SK-N-SH treated with all-trans-retinoic acid at 6 μM for 48 hours (cell line): ENCODE data around the gene NASP.

ENCODE experiments used
- ATAC-seq: fragments of 200-7000 bp; cut with Tn5 transposase; 3 replicates; pipeline ENCODE4 v1.9.1; 2020; ENCODE audit warnings: mild to moderate bottlenecking, moderate library complexity
- ARNTL ChIP-seq: fragments of 450-650 bp; formaldehyde crosslinking; IDR thresholded peaks from 2 replicates; pipeline ENCODE4 v1.5.0; 2020; ENCODE audit warnings: low read depth, mild to moderate bottlenecking, moderate library complexity, borderline replicate concordance
- CSDC2 ChIP-seq: fragments of 250-450 bp; sonication (Bioruptor Pico); IDR thresholded peaks from 2 replicates; pipeline ENCODE4 v1.5.0; 2020; ENCODE audit warnings: mild to moderate bottlenecking, moderate library complexity
- ESRRG ChIP-seq: fragments of 250-450 bp; sonication (Bioruptor Pico); IDR thresholded peaks from 2 replicates; pipeline ENCODE4 v1.6.1; 2021; ENCODE audit warnings: mild to moderate bottlenecking
- GLIS3 ChIP-seq: fragments of 250-450 bp; sonication (Bioruptor Pico); IDR thresholded peaks from 2 replicates; pipeline ENCODE4 v1.5.0; 2020; ENCODE audit warnings: mild to moderate bottlenecking, moderate library complexity
- OSR1 ChIP-seq: fragments of 250-450 bp; sonication (Bioruptor Pico); IDR thresholded peaks from 2 replicates; pipeline ENCODE4 v1.8.0; 2022; ENCODE audit warnings: moderate library complexity, mild to moderate bottlenecking, inconsistent platforms
- PPARA ChIP-seq: fragments of 250-450 bp; sonication (Bioruptor Pico); IDR thresholded peaks from 2 replicates; pipeline ENCODE4 v1.5.0; 2020; ENCODE audit warnings: mild to moderate bottlenecking, borderline replicate concordance
- RARB ChIP-seq: fragments of 250-450 bp; sonication (Bioruptor Pico); IDR thresholded peaks from 2 replicates; pipeline ENCODE4 v1.8.0; 2021; ENCODE audit warnings: mild to moderate bottlenecking, moderate library complexity
- SNAI2 ChIP-seq: fragments of 250-450 bp; sonication (Bioruptor Pico); IDR thresholded peaks from 2 replicates; pipeline ENCODE4 v1.5.0; 2020; ENCODE audit warnings: mild to moderate bottlenecking, moderate library complexity
- TCF4 ChIP-seq: fragments of 250-450 bp; sonication (Bioruptor Pico); IDR thresholded peaks from 2 replicates; pipeline ENCODE4 v1.8.0; 2021; ENCODE audit warnings: mild to moderate bottlenecking, moderate library complexity, borderline replicate concordance
- TOX ChIP-seq: fragments of 250-450 bp; sonication (Bioruptor Pico); IDR thresholded peaks from 2 replicates; pipeline ENCODE4 v1.8.0; 2021; ENCODE audit warnings: mild to moderate bottlenecking, moderate library complexity, borderline replicate concordance
- ZC3H10 ChIP-seq: fragments of 250-450 bp; sonication (Bioruptor Pico); IDR thresholded peaks from 2 replicates; pipeline ENCODE4 v1.5.1; 2021; ENCODE audit warnings: mild to moderate bottlenecking, moderate library complexity
- ZFP3 ChIP-seq: fragments of 250-450 bp; sonication (Bioruptor Pico); IDR thresholded peaks from 2 replicates; pipeline ENCODE4 v1.5.0; 2020; ENCODE audit warnings: mild to moderate bottlenecking, moderate library complexity
- ZFP30 ChIP-seq: fragments of 450-650 bp; formaldehyde crosslinking; IDR thresholded peaks from 2 replicates; pipeline ENCODE4 v1.5.0; 2022; ENCODE audit warnings: mild to moderate bottlenecking, moderate library complexity
- ZNF565 ChIP-seq: fragments of 450-650 bp; formaldehyde crosslinking; conservative IDR thresholded peaks from 2 replicates; pipeline ENCODE4 v1.5.0; 2020; ENCODE audit warnings: low read depth, mild to moderate bottlenecking, moderate library complexity
- ZNF70 ChIP-seq: fragments of 450-650 bp; formaldehyde crosslinking; IDR thresholded peaks from 2 replicates; pipeline ENCODE4 v1.5.0; 2020; ENCODE audit warnings: mild to moderate bottlenecking, moderate library complexity
- ZNF8 ChIP-seq: fragments of 450-650 bp; formaldehyde crosslinking; IDR thresholded peaks from 2 replicates; pipeline ENCODE4 v1.5.0; 2020; ENCODE audit warnings: mild to moderate bottlenecking, moderate library complexity
- TF ChIP-seq, protein P1 (sequence below): fragments of 250-450 bp; sonication (Bioruptor Pico); IDR thresholded peaks from 2 replicates; pipeline ENCODE4 v1.5.1; 2021; ENCODE audit warnings: mild to moderate bottlenecking, moderate library complexity
- TF ChIP-seq, protein P2 (sequence below): fragments of 250-450 bp; sonication (Bioruptor Pico); IDR thresholded peaks from 2 replicates; pipeline ENCODE4 v1.8.0; 2021; ENCODE audit warnings: low read depth, mild to moderate bottlenecking, moderate library complexity, borderline replicate concordance
- TF ChIP-seq, protein P3 (sequence below): fragments of 250-450 bp; sonication (Bioruptor Pico); IDR thresholded peaks from 2 replicates; pipeline ENCODE4 v1.8.0; 2020; ENCODE audit warnings: mild to moderate bottlenecking, moderate library complexity, borderline replicate concordance
- TF ChIP-seq, protein P4 (sequence below): fragments of 250-450 bp; sonication (Bioruptor Pico); IDR thresholded peaks from 2 replicates; pipeline ENCODE4 v1.5.0; 2020; ENCODE audit warnings: mild to moderate bottlenecking, moderate library complexity
- TF ChIP-seq, protein P5 (sequence below): fragments of 250-450 bp; sonication (Bioruptor Pico); IDR thresholded peaks from 2 replicates; pipeline ENCODE4 v1.5.1; 2020; ENCODE audit warnings: low read depth, mild to moderate bottlenecking, moderate library complexity

Gene NASP

DNA sequence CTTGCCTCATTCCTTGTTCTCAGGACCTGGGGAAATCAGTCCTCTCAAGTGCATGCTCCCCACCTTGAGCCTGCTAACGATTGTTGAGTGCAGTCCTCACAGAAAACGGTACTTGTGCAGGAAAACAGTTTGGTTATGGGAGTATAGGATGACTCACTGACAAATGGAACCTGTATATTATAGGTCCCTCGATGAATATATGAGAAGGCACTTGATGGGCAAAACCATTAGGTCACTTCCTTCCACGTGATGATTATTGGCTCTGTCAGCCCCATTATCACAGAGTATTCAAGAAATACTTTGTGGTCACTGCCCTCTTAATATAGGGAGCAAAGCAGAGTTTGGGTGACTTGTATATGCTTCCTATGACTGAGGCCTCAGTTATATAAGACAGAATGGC lies 33.8 kb downstream of the NASP start:
- TF ChIP-seq ZFP3 (CRISPR knock-in tag) (no peak), CSDC2 (CRISPR knock-in tag) (no peak), TOX (no peak), ZC3H10 (CRISPR knock-in tag) (no peak), OSR1 (CRISPR knock-in tag) (no peak), PPARA (no peak), SNAI2 (no peak), ZFP30 (CRISPR knock-in tag) (no peak), TCF4 (CRISPR knock-in tag) (no peak), ARNTL (CRISPR knock-in tag) (no peak), ZNF70 (CRISPR knock-in tag) (no peak), ESRRG (CRISPR knock-in tag) (no peak)
- TF ChIP-seq, protein P1, sequence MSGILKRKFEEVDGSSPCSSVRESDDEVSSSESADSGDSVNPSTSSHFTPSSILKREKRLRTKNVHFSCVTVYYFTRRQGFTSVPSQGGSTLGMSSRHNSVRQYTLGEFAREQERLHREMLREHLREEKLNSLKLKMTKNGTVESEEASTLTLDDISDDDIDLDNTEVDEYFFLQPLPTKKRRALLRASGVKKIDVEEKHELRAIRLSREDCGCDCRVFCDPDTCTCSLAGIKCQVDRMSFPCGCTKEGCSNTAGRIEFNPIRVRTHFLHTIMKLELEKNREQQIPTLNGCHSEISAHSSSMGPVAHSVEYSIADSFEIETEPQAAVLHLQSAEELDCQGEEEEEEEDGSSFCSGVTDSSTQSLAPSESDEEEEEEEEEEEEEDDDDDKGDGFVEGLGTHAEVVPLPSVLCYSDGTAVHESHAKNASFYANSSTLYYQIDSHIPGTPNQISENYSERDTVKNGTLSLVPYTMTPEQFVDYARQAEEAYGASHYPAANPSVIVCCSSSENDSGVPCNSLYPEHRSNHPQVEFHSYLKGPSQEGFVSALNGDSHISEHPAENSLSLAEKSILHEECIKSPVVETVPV (CRISPR knock-in tag): no peak
- TF ChIP-seq, protein P2, sequence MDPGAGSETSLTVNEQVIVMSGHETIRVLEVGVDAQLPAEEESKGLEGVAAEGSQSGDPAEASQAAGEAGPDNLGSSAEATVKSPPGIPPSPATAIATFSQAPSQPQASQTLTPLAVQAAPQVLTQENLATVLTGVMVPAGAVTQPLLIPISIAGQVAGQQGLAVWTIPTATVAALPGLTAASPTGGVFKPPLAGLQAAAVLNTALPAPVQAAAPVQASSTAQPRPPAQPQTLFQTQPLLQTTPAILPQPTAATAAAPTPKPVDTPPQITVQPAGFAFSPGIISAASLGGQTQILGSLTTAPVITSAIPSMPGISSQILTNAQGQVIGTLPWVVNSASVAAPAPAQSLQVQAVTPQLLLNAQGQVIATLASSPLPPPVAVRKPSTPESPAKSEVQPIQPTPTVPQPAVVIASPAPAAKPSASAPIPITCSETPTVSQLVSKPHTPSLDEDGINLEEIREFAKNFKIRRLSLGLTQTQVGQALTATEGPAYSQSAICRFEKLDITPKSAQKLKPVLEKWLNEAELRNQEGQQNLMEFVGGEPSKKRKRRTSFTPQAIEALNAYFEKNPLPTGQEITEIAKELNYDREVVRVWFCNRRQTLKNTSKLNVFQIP (CRISPR knock-in tag): no peak
- TF ChIP-seq, protein P3, sequence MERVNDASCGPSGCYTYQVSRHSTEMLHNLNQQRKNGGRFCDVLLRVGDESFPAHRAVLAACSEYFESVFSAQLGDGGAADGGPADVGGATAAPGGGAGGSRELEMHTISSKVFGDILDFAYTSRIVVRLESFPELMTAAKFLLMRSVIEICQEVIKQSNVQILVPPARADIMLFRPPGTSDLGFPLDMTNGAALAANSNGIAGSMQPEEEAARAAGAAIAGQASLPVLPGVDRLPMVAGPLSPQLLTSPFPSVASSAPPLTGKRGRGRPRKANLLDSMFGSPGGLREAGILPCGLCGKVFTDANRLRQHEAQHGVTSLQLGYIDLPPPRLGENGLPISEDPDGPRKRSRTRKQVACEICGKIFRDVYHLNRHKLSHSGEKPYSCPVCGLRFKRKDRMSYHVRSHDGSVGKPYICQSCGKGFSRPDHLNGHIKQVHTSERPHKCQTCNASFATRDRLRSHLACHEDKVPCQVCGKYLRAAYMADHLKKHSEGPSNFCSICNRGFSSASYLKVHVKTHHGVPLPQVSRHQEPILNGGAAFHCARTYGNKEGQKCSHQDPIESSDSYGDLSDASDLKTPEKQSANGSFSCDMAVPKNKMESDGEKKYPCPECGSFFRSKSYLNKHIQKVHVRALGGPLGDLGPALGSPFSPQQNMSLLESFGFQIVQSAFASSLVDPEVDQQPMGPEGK (CRISPR knock-in tag): no peak
- TF ChIP-seq, protein P4, sequence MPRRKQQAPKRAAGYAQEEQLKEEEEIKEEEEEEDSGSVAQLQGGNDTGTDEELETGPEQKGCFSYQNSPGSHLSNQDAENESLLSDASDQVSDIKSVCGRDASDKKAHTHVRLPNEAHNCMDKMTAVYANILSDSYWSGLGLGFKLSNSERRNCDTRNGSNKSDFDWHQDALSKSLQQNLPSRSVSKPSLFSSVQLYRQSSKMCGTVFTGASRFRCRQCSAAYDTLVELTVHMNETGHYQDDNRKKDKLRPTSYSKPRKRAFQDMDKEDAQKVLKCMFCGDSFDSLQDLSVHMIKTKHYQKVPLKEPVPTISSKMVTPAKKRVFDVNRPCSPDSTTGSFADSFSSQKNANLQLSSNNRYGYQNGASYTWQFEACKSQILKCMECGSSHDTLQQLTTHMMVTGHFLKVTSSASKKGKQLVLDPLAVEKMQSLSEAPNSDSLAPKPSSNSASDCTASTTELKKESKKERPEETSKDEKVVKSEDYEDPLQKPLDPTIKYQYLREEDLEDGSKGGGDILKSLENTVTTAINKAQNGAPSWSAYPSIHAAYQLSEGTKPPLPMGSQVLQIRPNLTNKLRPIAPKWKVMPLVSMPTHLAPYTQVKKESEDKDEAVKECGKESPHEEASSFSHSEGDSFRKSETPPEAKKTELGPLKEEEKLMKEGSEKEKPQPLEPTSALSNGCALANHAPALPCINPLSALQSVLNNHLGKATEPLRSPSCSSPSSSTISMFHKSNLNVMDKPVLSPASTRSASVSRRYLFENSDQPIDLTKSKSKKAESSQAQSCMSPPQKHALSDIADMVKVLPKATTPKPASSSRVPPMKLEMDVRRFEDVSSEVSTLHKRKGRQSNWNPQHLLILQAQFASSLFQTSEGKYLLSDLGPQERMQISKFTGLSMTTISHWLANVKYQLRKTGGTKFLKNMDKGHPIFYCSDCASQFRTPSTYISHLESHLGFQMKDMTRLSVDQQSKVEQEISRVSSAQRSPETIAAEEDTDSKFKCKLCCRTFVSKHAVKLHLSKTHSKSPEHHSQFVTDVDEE (CRISPR knock-in tag): no peak
- TF ChIP-seq, protein P5, sequence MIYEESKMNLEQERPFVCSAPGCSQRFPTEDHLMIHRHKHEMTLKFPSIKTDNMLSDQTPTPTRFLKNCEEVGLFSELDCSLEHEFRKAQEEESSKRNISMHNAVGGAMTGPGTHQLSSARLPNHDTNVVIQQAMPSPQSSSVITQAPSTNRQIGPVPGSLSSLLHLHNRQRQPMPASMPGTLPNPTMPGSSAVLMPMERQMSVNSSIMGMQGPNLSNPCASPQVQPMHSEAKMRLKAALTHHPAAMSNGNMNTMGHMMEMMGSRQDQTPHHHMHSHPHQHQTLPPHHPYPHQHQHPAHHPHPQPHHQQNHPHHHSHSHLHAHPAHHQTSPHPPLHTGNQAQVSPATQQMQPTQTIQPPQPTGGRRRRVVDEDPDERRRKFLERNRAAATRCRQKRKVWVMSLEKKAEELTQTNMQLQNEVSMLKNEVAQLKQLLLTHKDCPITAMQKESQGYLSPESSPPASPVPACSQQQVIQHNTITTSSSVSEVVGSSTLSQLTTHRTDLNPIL (CRISPR knock-in tag): no peak

DNA sequence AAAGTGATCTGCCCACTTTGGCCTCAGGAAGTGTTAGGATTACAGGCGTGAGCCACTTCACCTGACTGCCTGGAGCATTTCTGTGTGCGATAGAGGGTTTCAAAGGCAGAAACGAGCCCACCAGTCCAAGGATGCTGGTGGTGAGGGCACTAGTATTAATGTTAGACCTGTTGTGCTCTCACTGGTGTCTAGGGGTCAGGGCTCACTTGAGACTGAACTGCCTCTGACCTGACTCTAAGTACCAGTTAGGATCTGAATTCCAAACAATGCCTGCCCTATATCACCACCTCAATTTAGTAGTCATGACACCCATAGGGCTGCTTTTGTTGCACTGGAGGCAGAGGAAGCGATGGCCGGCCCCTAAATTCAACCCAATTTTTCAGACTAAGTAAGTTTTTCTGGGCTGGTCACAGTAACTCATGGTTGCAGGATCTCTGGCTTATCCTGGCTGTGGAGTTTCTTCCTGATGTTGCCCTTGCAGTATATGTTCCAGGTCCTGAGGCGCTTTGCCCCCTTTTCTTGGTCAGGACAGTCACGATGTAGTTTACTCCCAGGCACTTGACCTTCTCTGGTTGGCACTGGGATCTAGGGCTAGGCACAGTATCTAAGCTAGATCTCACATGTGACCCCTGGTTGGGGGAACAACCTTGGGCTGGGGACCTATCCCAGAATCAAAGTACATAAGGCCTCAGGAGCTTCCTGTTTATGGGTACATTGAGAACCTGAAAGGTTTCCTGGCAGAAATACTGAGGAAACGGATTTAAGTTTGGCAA lies 35.5 kb downstream of the NASP start:
- no peak for ATAC-seq
- no peak for TF ChIP-seq ZNF8
- no peak for TF ChIP-seq ZNF565 (CRISPR knock-in tag)
- no peak for TF ChIP-seq ZFP30 (CRISPR knock-in tag)
- TF ChIP-seq ARNTL (CRISPR knock-in tag): no peak
- no peak for TF ChIP-seq PPARA
- TF ChIP-seq, protein P3 (CRISPR knock-in tag): no peak
- no peak for TF ChIP-seq SNAI2
- TF ChIP-seq RARB (CRISPR knock-in tag): no peak
- TF ChIP-seq, protein P4 (CRISPR knock-in tag): no peak
- no peak for TF ChIP-seq ZNF70 (CRISPR knock-in tag)
- TF ChIP-seq, protein P1 (CRISPR knock-in tag): no peak
- no peak for TF ChIP-seq GLIS3 (CRISPR knock-in tag)
- no peak for TF ChIP-seq ESRRG (CRISPR knock-in tag)
- TF ChIP-seq ZFP3 (CRISPR knock-in tag): no peak
- TF ChIP-seq ZC3H10 (CRISPR knock-in tag): no peak
- no peak for TF ChIP-seq TOX
- TF ChIP-seq, all 23 proteins: peak for 0

More for the DNA sequence above, 33.8 kb downstream of the NASP start:
- ATAC-seq: peak; percentile 35
